Embryonic facial prominence (tissue), 1 donor: Measurements from ENCODE around the gene PTPRN2.
"Not testable (repeated sequence)": the region's sequence is repeated elsewhere in the genome, so short reads cannot be mapped to it uniquely, and the experiment has no call there.

ENCODE experiments used
- DNase-seq: peaks from one replicate; pipeline ENCODE4 v3.0.0-alpha.2; 2016; ENCODE audit errors: extremely low spot score

The PTPRN2 gene

GRCh38 chr7:157572622-157573021 lies 1015.0 kb downstream of the PTPRN2 start:
- DNase-seq = no peak

GRCh38 chr7:157570531-157571200 lies 1017.0 kb downstream of the PTPRN2 start:
- no peak for DNase-seq

GRCh38 chr7:157569967-157570366 lies 1017.7 kb downstream of the PTPRN2 start:
- DNase-seq = no peak

- peak; percentile 18 for DNase-seq
Measured at GRCh38 chr7:157568770-157569584, 1018.6 kb downstream of the PTPRN2 start.

- DNase-seq = no peak
Measured at GRCh38 chr7:157568106-157568769, 1019.4 kb downstream of the PTPRN2 start.

- DNase-seq = no peak
Measured at GRCh38 chr7:157567666-157568065, 1020.0 kb downstream of the PTPRN2 start.

- no peak for DNase-seq
Measured at GRCh38 chr7:157566631-157567006, 1021.0 kb downstream of the PTPRN2 start.

GRCh38 chr7:157565981-157566630 lies 1021.5 kb downstream of the PTPRN2 start:
- DNase-seq = no peak

GRCh38 chr7:157565201-157565626 lies 1022.4 kb downstream of the PTPRN2 start:
- DNase-seq = no peak

GRCh38 chr7:157564517-157565177 lies 1023.0 kb downstream of the PTPRN2 start:
- DNase-seq = no peak

GRCh38 chr7:157563467-157564135 lies 1024.0 kb downstream of the PTPRN2 start:
- DNase-seq = not testable (repeated sequence)

GRCh38 chr7:157562522-157563398 lies 1024.9 kb downstream of the PTPRN2 start:
- not testable (repeated sequence) for DNase-seq

GRCh38 chr7:157561816-157562410 lies 1025.7 kb downstream of the PTPRN2 start:
- DNase-seq = no peak

- no peak for DNase-seq
Measured at GRCh38 chr7:157561523-157561785, 1026.2 kb downstream of the PTPRN2 start.

GRCh38 chr7:157560710-157561522 lies 1026.7 kb downstream of the PTPRN2 start:
- no peak for DNase-seq

- DNase-seq = no peak
Measured at GRCh38 chr7:157560258-157560654, 1027.4 kb downstream of the PTPRN2 start.

GRCh38 chr7:157559596-157560257 lies 1027.9 kb downstream of the PTPRN2 start:
- no peak for DNase-seq

GRCh38 chr7:157558875-157559595 lies 1028.6 kb downstream of the PTPRN2 start:
- DNase-seq = no peak
